Esophagus muscularis mucosa (tissue), 4 donors: Measurements from ENCODE around the gene TNNT3. TPM values are rescaled to one million over a fixed set of nuclear protein-coding genes. Genes with fewer than 3 reads are reported as not detected.

Experiments
- DNase-seq: peaks from one replicate; pipeline ENCODE4 v3.0.0-alpha.2; 2017; ENCODE audit errors: extremely low spot score
- H3K27ac ChIP-seq, 4 donors: fragments of 200-600 bp; sonication (generic); replicated peaks in 1 of 4; 1 replicate in 3 of 4; 2 replicates in 1 of 4; pipeline ENCODE4 v1.5.1; 2016 to 2019; ENCODE audit warnings: mild to moderate bottlenecking in 1 of 4
- H3K27me3 ChIP-seq, 4 donors: fragments of 200-600 bp; sonication (generic); one replicate each; pipeline versions ENCODE4 v1.5.1 to v1.6.0; 2016 to 2019
- H3K36me3 ChIP-seq, 4 donors: fragments of 200-600 bp; sonication (generic); one replicate each; pipeline ENCODE4 v1.5.1; 2016 to 2019
- H3K4me1 ChIP-seq, 4 donors: fragments of 200-600 bp; sonication (generic); one replicate each; pipeline ENCODE4 v1.5.1; 2016 to 2019
- H3K4me3 ChIP-seq, 4 donors: fragments of 200-600 bp; sonication (generic); 1 replicate in 2 of 4; 2 replicates in 2 of 4; pipeline ENCODE4 v1.5.1; 2016 to 2019; ENCODE audit warnings: mild to moderate bottlenecking in 4 of 4, moderate library complexity in 1 of 4
- H3K9me3 ChIP-seq, 4 donors: fragments of 200-600 bp; sonication (generic); 1 replicate in 3 of 4; 2 replicates in 1 of 4; pipeline ENCODE4 v1.5.1; 2016 to 2019
- CTCF ChIP-seq, 3 experiments: fragments of 200-600 bp in 2 of 3; fragments of 450-650 bp in 1 of 3; sonication (generic) in 2 of 3; IDR thresholded peaks; one replicate each; pipeline ENCODE4 v1.5.1; 2017 to 2019; ENCODE audit warnings: antibody characterized with exemption in 3 of 3, mild to moderate bottlenecking in 2 of 3, moderate library complexity in 1 of 3
- EP300 ChIP-seq: sonication (generic); formaldehyde crosslinking; IDR thresholded peaks from one replicate; pipeline ENCODE4 v1.6.1; 2017; ENCODE audit warnings: antibody characterized with exemption
- POLR2A ChIP-seq: fragments of 450-650 bp; IDR thresholded peaks from one replicate; pipeline ENCODE4 v1.6.1; 2017; ENCODE audit warnings: antibody characterized with exemption, moderate library complexity, mild to moderate bottlenecking, low read depth
- POLR2AphosphoS5 ChIP-seq, 2 donors: sonication (generic); formaldehyde crosslinking; IDR thresholded peaks; one replicate each; pipeline ENCODE4 v1.6.1; 2017; ENCODE audit warnings: antibody characterized with exemption in 2 of 2
- WGBS: methylation state at CpG from one replicate; pipeline ENCODE4 v1.1.5; 2018; 5-methylcytosine and 5-hydroxymethylcytosine counted together
- intact Hi-C: fragments of 100-400 bp; cut with DNase I; formaldehyde crosslinking; loops from one replicate; pipeline ENCODE4 v1.15.1; 2023
- total RNA-seq, 4 donors: library from RNA; depleted of rRNA; stranded (reverse); fragments of >200 nt; gene quantifications; one replicate each; pipeline versions ENCODE4 v1.1.0 to v1.2.1, GENCODE V29; 2016

Gene TNNT3
- total RNA-seq, 4 donors from 2014 or later: 2.8 to 6.0 (median 3.6) TPM

GRCh38 chr11:1947592-1948237 lies 28.2 kb downstream of the TNNT3 start:
- DNase-seq: no peak
- Histone ChIP-seq H3K4me3 (no peak overlapping the region), H3K36me3 (no peaks in the 10 kb centered on the region), H3K9me3 (no peaks in the 10 kb centered on the region), H3K4me1 (peaks cover 0 to under 1% (median 0%) of the 10 kb centered on the region in 4 donors), H3K27me3 (no peaks in the 10 kb centered on the region), H3K27ac (no peak overlapping the region)
- intact Hi-C loops: no loop called here
- TF ChIP-seq EP300 (no peak), POLR2AphosphoS5 (IDR thresholded peaks at IDR 0.05) (no peak), POLR2A (no peak), CTCF (IDR thresholded peaks at IDR 0.05) (no peak)
- WGBS: no CpG with 5 or more reads among the region's 36 CpGs

- intact Hi-C loops: no loop called here
- TF ChIP-seq POLR2A: no peak
- TF ChIP-seq EP300: no peak
- TF ChIP-seq POLR2AphosphoS5 (IDR thresholded peaks at IDR 0.05): no peak
- TF ChIP-seq CTCF (IDR thresholded peaks at IDR 0.05): no peak
- H3K27me3 ChIP-seq: no peaks in the 10 kb centered on the region
- no peaks in the 10 kb centered on the region for H3K9me3 ChIP-seq
- H3K4me1 ChIP-seq: no peaks in the 10 kb centered on the region
- DNase-seq: no peak
- no peak overlapping the region for H3K4me3 ChIP-seq
- no peak overlapping the region for H3K27ac ChIP-seq
- H3K36me3 ChIP-seq: no peaks in the 10 kb centered on the region
- no CpG with 5 or more reads among the region's 11 CpGs for WGBS
Measured at GRCh38 chr11:1948389-1948788, 28.9 kb downstream of the TNNT3 start.

GRCh38 chr11:1949302-1949701 lies 29.8 kb downstream of the TNNT3 start:
- H3K4me1 ChIP-seq: no peaks in the 10 kb centered on the region
- intact Hi-C loops: no loop called here
- no peak for DNase-seq
- WGBS: no CpG with 5 or more reads among the region's 6 CpGs
- no peak overlapping the region for H3K4me3 ChIP-seq
- H3K27me3 ChIP-seq: no peaks in the 10 kb centered on the region
- no peaks in the 10 kb centered on the region for H3K9me3 ChIP-seq
- H3K27ac ChIP-seq: no peak overlapping the region
- H3K36me3 ChIP-seq: no peaks in the 10 kb centered on the region
- no peak for TF ChIP-seq EP300
- TF ChIP-seq CTCF (IDR thresholded peaks at IDR 0.05): no peak
- no peak for TF ChIP-seq POLR2A

GRCh38 chr11:1949922-1950321 lies 30.4 kb downstream of the TNNT3 start:
- Histone ChIP-seq H3K27ac (no peak overlapping the region), H3K4me1 (no peaks in the 10 kb centered on the region), H3K4me3 (no peak overlapping the region), H3K27me3 (no peaks in the 10 kb centered on the region), H3K36me3 (no peaks in the 10 kb centered on the region), H3K9me3 (no peaks in the 10 kb centered on the region)
- TF ChIP-seq EP300 (no peak), POLR2AphosphoS5 (IDR thresholded peaks at IDR 0.05) (no peak), POLR2A (no peak), CTCF (IDR thresholded peaks at IDR 0.05) (no peak)
- intact Hi-C loops: no loop called here
- no CpG with 5 or more reads among the region's 15 CpGs for WGBS
- no peak for DNase-seq
